Measurements from ENCODE around the gene CACTIN. TPM values are rescaled to one million over a fixed set of nuclear protein-coding genes. Genes with fewer than 3 reads are reported as not detected.

The CACTIN gene
- total RNA-seq, 3 donors from 2014 or later (not counting 1 experiment from before 2014, with no cell fraction given), result 33.6 to 42.2 (median 40.8) TPM

GRCh38 chr19:3653865-3654513 lies 27.4 kb upstream of the CACTIN start:
- Histone ChIP-seq H3K4me3 (ENCODE audit: low read length) (no peak overlapping the region), H3K36me3 (ENCODE audit: control insufficient read depth, insufficient read depth, low read length) (peaks cover 29% of the 10 kb centered on the region), H3K9me3 (ENCODE audit: control insufficient read depth, insufficient read depth, low read length) (no peaks in the 10 kb centered on the region), H3K27me3 (ENCODE audit: control insufficient read depth, insufficient read depth, low read length) (no peaks in the 10 kb centered on the region), H3K4me1 (ENCODE audit: control insufficient read depth, insufficient read depth, low read length) (no peaks in the 10 kb centered on the region), H3K27ac (ENCODE audit: low read length) (no peak overlapping the region)
- peak in 1 of 2 donors; percentile 33 for DNase-seq
- Mint-ChIP-seq H3K4me3 (no peak overlapping the region), H3K36me3 (no peaks in the 10 kb centered on the region), H3K27me3 (ENCODE audit: low read depth in 2 of 2) (no peaks in the 10 kb centered on the region), H3K9me3 (no peaks in the 10 kb centered on the region), H3K27ac (no peak overlapping the region), H3K4me1 (no peaks in the 10 kb centered on the region)
- 97% methylated on average over 20 of the region's 20 CpGs for WGBS (ENCODE audit: insufficient coverage)
- intact Hi-C loops (cut with micrococcal nuclease), result no loop called here
- no peak for TF ChIP-seq CTCF (IDR thresholded peaks at IDR 0.05)
- ATAC-seq, result no peak

DNA sequence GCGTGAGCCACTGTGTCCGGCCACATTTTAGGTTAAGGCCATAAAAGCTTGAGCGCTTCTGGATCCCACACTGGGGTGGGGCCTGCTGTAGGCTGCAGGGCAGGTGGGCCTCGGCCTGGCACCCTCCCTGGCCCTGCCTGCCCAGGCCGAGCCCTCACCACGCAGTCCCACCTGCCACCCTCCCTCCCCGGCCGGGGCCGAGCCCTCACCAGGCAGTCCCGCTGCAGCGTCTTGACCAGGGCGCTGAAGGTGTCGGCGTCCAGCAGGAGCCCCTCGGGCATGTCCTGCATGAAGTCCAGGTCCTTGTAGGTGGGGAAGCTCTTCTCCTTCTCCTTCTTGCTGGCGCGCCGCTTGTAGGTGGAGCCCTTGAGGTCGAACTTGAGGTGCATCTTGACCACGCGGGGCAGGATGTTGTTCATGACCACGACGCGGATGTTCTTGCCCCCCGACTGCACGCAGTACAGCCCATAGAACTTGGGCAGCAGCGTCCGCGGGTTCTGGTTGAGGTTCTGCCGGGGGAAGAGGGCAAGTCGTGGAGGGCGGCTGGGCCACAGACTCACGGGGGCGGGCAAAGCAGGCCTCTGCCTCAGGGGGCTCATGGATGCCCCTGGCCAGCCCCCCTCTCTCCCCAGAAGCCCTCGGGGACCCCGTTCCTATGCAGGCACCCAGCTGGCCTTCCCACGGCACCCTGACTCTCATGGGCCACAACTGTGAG lies 26.6 kb upstream of the CACTIN start:
- H3K4me3 ChIP-seq (ENCODE audit: low read length), result no peak overlapping the region
- H3K36me3 ChIP-seq (ENCODE audit: control insufficient read depth, insufficient read depth, low read length), result peaks cover 28% of the 10 kb centered on the region
- intact Hi-C loops (cut with micrococcal nuclease), result no loop called here
- TF ChIP-seq CTCF (IDR thresholded peaks at IDR 0.05), result no peak
- no peaks in the 10 kb centered on the region for H3K27me3 Mint-ChIP-seq (ENCODE audit: low read depth in 2 of 2)
- no peaks in the 10 kb centered on the region for H3K4me1 Mint-ChIP-seq
- H3K9me3 ChIP-seq (ENCODE audit: control insufficient read depth, insufficient read depth, low read length), result no peaks in the 10 kb centered on the region
- H3K36me3 Mint-ChIP-seq, result no peaks in the 10 kb centered on the region
- H3K27ac ChIP-seq (ENCODE audit: low read length), result no peak overlapping the region
- no peaks in the 10 kb centered on the region for H3K27me3 ChIP-seq (ENCODE audit: control insufficient read depth, insufficient read depth, low read length)
- H3K4me3 Mint-ChIP-seq, result no peak overlapping the region
- H3K27ac Mint-ChIP-seq, result no peak overlapping the region
- DNase-seq (no peak), ATAC-seq (no peak)
- WGBS (ENCODE audit: insufficient coverage), result 74% methylated on average over 37 of the region's 37 CpGs
- H3K4me1 ChIP-seq (ENCODE audit: control insufficient read depth, insufficient read depth, low read length), result no peaks in the 10 kb centered on the region
- H3K9me3 Mint-ChIP-seq, result no peaks in the 10 kb centered on the region

GRCh38 chr19:3652422-3652821 lies 25.8 kb upstream of the CACTIN start:
- no peaks in the 10 kb centered on the region for H3K27me3 ChIP-seq (ENCODE audit: control insufficient read depth, insufficient read depth, low read length)
- H3K4me1 ChIP-seq (ENCODE audit: control insufficient read depth, insufficient read depth, low read length), result no peaks in the 10 kb centered on the region
- no peak overlapping the region for H3K27ac ChIP-seq (ENCODE audit: low read length)
- H3K9me3 ChIP-seq (ENCODE audit: control insufficient read depth, insufficient read depth, low read length), result no peaks in the 10 kb centered on the region
- Mint-ChIP-seq H3K36me3 (no peaks in the 10 kb centered on the region), H3K27ac (no peak overlapping the region), H3K9me3 (no peaks in the 10 kb centered on the region), H3K4me1 (no peaks in the 10 kb centered on the region), H3K27me3 (ENCODE audit: low read depth in 2 of 2) (no peaks in the 10 kb centered on the region), H3K4me3 (no peak overlapping the region)
- DNase-seq (no peak), ATAC-seq (no peak)
- H3K36me3 ChIP-seq (ENCODE audit: control insufficient read depth, insufficient read depth, low read length), result peaks cover 25% of the 10 kb centered on the region
- intact Hi-C loops (cut with micrococcal nuclease), result no loop called here
- WGBS (ENCODE audit: insufficient coverage), result 98% methylated on average over 14 of the region's 14 CpGs
- no peak overlapping the region for H3K4me3 ChIP-seq (ENCODE audit: low read length)
- no peak for TF ChIP-seq CTCF (IDR thresholded peaks at IDR 0.05)

Data from natural killer cell (primary cell).